A673 (cell line): ENCODE results near the gene BANP. TPM values are rescaled to one million over a fixed set of nuclear protein-coding genes. Genes with fewer than 3 reads are reported as not detected.
"Not testable (repeated sequence)": the region's sequence is repeated elsewhere in the genome, so short reads cannot be mapped to it uniquely, and the experiment has no call there.

Source experiments
- BruUV-seq: library from RNA; stranded (reverse); fragments of 400-500 nt; replicated peaks from 2 replicates; lab custom pipeline; 2021; lab: Mats Ljungman, UMichigan
- CTCF ChIA-PET: fragments of 300-600 bp; sonication (Branson Sonifier 250); formaldehyde crosslinking; loops from one replicate; lab custom pipeline; 2022; ENCODE audit warnings: antibody characterized with exemption; lab: Charles Lee
- POLR2A ChIA-PET: fragments of 300-600 bp; sonication (Branson Sonifier 250); formaldehyde crosslinking; loops from one replicate; lab custom pipeline; 2022; ENCODE audit warnings: antibody characterized with exemption; ENCODE audit not compliant: low non-redundant PET; lab: Charles Lee
- DNase-seq: peaks from one replicate; pipeline ENCODE4 v3.0.0-alpha.2; 2015; ENCODE audit warnings: low spot score
- H3K27ac ChIP-seq: fragments of 200-600 bp; sonication (generic); 2 replicates; pipeline ENCODE4 v1.5.1; 2016; ENCODE audit warnings: mixed run types, low read depth, mild to moderate bottlenecking, mixed read lengths, antibody characterized with exemption, low read length; ENCODE audit not compliant: poor library complexity, severe bottlenecking
- H3K27me3 ChIP-seq: fragments of 200-600 bp; sonication (generic); replicated peaks from 2 replicates; pipeline ENCODE4 v1.6.1; 2017; ENCODE audit warnings: mixed run types, low read depth, mild to moderate bottlenecking, mixed read lengths, antibody characterized with exemption, low read length; ENCODE audit not compliant: insufficient read depth, poor library complexity
- H3K36me3 ChIP-seq: fragments of 200-600 bp; sonication (generic); 2 replicates; pipeline ENCODE4 v1.6.1; 2016; ENCODE audit warnings: mixed run types, mild to moderate bottlenecking, mixed read lengths, antibody characterized with exemption, low read length; ENCODE audit not compliant: insufficient read depth, poor library complexity, severe bottlenecking
- H3K4me1 ChIP-seq: fragments of 200-600 bp; sonication (generic); 2 replicates; pipeline ENCODE4 v1.6.1; 2017; ENCODE audit warnings: mixed run types, mild to moderate bottlenecking, mixed read lengths, antibody characterized with exemption, low read length; ENCODE audit not compliant: insufficient read depth, poor library complexity, severe bottlenecking
- H3K4me3 ChIP-seq: fragments of 200-600 bp; sonication (generic); 2 replicates; pipeline ENCODE4 v1.5.1; 2016; ENCODE audit warnings: low read depth, mixed run types, mild to moderate bottlenecking, mixed read lengths, low read length; ENCODE audit not compliant: poor library complexity, severe bottlenecking
- H3K9me3 ChIP-seq: fragments of 200-600 bp; sonication (generic); 2 replicates; pipeline ENCODE4 v1.6.1; 2016; ENCODE audit warnings: mixed run types, low read depth, mild to moderate bottlenecking, mixed read lengths, antibody characterized with exemption, low read length; ENCODE audit not compliant: poor library complexity, severe bottlenecking
- EZH2 ChIP-seq: fragments of 200-600 bp; sonication (generic); IDR thresholded peaks from 2 replicates; pipeline ENCODE4 v1.6.1; 2017; ENCODE audit warnings: borderline replicate concordance, low read depth, mild to moderate bottlenecking, mixed read lengths, antibody characterized with exemption, low read length; ENCODE audit not compliant: poor library complexity, severe bottlenecking
- intact Hi-C: fragments of 100-400 bp; cut with micrococcal nuclease; formaldehyde crosslinking; loops from one replicate; pipeline ENCODE4 v1.10.0; 2022; ENCODE audit not compliant: unreplicated experiment
- total RNA-seq: library from RNA; stranded (reverse); gene quantifications from 2 replicates; pipeline ENCODE4 v1.2.3, GENCODE V29; 2021
- TF ChIP-seq, protein P1 (sequence below): fragments of 300-800, 200-600 bp; sonication (generic); conservative IDR thresholded peaks from 2 replicates; pipeline ENCODE4 v1.5.1; 2017; ENCODE audit warnings: low read depth, mild to moderate bottlenecking, antibody characterized with exemption, low read length, moderate library complexity, mixed read lengths

BANP gene
- total RNA-seq, 1 experiment from 2014 or later: 44.3 TPM

DNA sequence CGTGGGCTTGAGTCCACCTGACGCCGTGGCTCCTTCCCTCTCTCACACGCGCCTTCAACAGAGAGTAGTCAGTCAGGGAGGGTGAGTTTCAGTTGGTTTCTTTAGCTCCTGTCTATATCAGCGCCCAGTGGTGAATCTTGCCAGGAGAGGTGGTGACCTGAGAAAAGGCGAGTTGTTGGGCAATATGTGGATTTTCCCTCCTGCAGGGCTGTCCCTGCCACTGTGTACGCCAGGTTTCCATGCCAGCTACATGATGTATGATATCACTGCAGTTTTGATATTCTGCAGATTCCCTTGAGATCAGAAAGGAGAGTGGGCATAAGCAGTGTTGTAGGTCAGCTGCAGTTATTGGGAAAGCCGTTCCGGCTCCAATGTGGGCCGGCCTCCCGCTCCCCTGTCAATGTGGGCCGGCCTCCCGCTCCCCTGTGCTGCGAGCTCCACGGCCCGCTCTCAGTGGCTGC lies 31.4 kb downstream of the BANP start:
- ChIA-PET POLR2A (no interaction called here), CTCF (no interaction called here)
- no peak for DNase-seq
- Histone ChIP-seq H3K36me3 (no peaks in the 10 kb centered on the region), H3K4me1 (no peaks in the 10 kb centered on the region), H3K4me3 (no peak overlapping the region), H3K9me3 (no peaks in the 10 kb centered on the region), H3K27me3 (no peaks in the 10 kb centered on the region), H3K27ac (no peak overlapping the region)
- intact Hi-C loops: no loop called here
- TF ChIP-seq EZH2: no peak
- TF ChIP-seq, protein P1, sequence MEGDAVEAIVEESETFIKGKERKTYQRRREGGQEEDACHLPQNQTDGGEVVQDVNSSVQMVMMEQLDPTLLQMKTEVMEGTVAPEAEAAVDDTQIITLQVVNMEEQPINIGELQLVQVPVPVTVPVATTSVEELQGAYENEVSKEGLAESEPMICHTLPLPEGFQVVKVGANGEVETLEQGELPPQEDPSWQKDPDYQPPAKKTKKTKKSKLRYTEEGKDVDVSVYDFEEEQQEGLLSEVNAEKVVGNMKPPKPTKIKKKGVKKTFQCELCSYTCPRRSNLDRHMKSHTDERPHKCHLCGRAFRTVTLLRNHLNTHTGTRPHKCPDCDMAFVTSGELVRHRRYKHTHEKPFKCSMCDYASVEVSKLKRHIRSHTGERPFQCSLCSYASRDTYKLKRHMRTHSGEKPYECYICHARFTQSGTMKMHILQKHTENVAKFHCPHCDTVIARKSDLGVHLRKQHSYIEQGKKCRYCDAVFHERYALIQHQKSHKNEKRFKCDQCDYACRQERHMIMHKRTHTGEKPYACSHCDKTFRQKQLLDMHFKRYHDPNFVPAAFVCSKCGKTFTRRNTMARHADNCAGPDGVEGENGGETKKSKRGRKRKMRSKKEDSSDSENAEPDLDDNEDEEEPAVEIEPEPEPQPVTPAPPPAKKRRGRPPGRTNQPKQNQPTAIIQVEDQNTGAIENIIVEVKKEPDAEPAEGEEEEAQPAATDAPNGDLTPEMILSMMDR: no peak
- BruUV-seq: no TSS peak

- H3K9me3 ChIP-seq, H3K36me3 ChIP-seq, H3K27me3 ChIP-seq, POLR2A ChIA-PET, H3K27ac ChIP-seq, DNase-seq, BruUV-seq, H3K4me3 ChIP-seq, intact Hi-C loops, H3K4me1 ChIP-seq, CTCF ChIA-PET: not testable (repeated sequence)
- TF ChIP-seq, protein P1: peak; percentile 48
These were observed 32.0 kb downstream of the BANP start for GRCh38 chr16:87983072-87983736.

DNA sequence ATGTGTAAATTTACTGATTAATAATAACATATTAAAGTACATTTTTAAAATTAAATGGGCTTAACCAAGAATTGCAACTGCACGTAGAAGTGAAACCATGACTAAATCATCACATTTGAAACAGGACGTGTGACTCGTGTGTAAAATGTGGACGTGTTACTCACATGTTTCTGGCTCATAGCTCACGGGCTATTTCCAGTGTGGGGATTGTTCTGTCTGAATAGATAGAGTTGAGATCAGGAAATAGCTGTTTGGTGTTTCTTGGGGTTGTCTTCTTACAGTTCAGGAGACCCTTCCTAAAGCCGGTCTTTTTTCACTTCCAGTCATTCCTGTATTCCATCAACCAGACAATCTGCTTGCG lies 32.5 kb downstream of the BANP start:
- DNase-seq, H3K4me1 ChIP-seq, BruUV-seq, CTCF ChIA-PET, POLR2A ChIA-PET, H3K4me3 ChIP-seq, H3K36me3 ChIP-seq, intact Hi-C loops, H3K27ac ChIP-seq, H3K9me3 ChIP-seq, H3K27me3 ChIP-seq: not testable (repeated sequence)

DNA sequence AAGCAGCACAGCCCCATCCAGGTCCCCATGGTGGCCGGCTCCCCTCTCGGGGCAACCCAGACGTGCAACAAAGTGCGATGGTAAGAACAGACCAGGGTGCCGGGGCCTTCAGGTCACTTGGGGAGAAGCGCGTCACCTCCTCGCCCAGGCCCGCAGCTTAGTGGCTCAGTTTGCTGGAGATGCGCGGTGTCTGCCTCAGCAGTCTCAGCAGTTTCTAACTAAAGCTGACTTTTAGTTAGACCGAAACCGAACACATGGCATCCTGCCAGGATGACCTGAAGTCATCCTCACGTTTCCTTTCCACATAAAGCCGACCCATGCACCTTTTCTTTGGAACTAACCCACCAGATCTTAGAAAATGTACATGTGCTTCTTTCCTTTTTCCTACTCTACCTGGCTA lies 32.9 kb downstream of the BANP start:
- POLR2A ChIA-PET, H3K27me3 ChIP-seq, BruUV-seq, intact Hi-C loops, H3K4me1 ChIP-seq, H3K27ac ChIP-seq, DNase-seq, H3K9me3 ChIP-seq, CTCF ChIA-PET, H3K36me3 ChIP-seq, H3K4me3 ChIP-seq: not testable (repeated sequence)
